Smooth muscle cell of trachea (primary cell): ENCODE data around the gene NINJ2. TPM values are rescaled to one million over a fixed set of nuclear protein-coding genes. Genes with fewer than 3 reads are reported as not detected.

Source experiments
- total RNA-seq: library from RNA; depleted of rRNA; stranded (reverse); fragments of >200 nt; gene quantifications from 2 replicates; pipeline ENCODE4 v1.2.1, GENCODE V29; 2014

The NINJ2 gene
- total RNA-seq: 0.29 and 3.3 TPM in 2 replicates

GRCh38 chr12:663293-663871 lies at the start of gene NINJ2:
Gene NINJ2, minus strand, starts transcription at chr12:663445. Its CDS starts 85 bp downstream, at chr12:663360.

Other genes starting within 250 kb of the NINJ2 start
- under 0.01 TPM in 1 of 2 replicates, not detected in the other for gene B4GALNT3, start 203.5 kb downstream of the NINJ2 start, total RNA-seq
- gene WNK1, start 89.1 kb upstream of the NINJ2 start, total RNA-seq: 101 and 121 TPM in 2 replicates